GM23338 (cell line): Measurements from ENCODE around the gene SLC4A2.

Experiments used
- CREB1 ChIP-seq: fragments of 250-450 bp; sonication (Bioruptor Pico); IDR thresholded peaks from 2 replicates; pipeline ENCODE4 v1.5.0; 2020; ENCODE audit warnings: low read depth, mild to moderate bottlenecking, moderate library complexity
- EZH2 ChIP-seq: fragments of 200-600 bp; sonication (generic); IDR thresholded peaks from one replicate; pipeline ENCODE4 v1.8.0; 2017; ENCODE audit warnings: antibody characterized with exemption, mild to moderate bottlenecking, low read depth; ENCODE audit not compliant: unreplicated experiment
- EZH2phosphoT487 ChIP-seq: fragments of 200-600 bp; sonication (generic); IDR thresholded peaks from one replicate; pipeline ENCODE4 v1.8.1; 2018; ENCODE audit warnings: antibody characterized with exemption; ENCODE audit not compliant: unreplicated experiment
- JUNB ChIP-seq: IDR thresholded peaks from one replicate; pipeline ENCODE4 v1.6.1; 2016; ENCODE audit warnings: antibody characterized with exemption; ENCODE audit not compliant: unreplicated experiment
- NANOG ChIP-seq: IDR thresholded peaks from 2 replicates; pipeline ENCODE4 v1.6.1; 2016; ENCODE audit warnings: antibody characterized with exemption, borderline replicate concordance
- POLR2AphosphoS5 ChIP-seq: IDR thresholded peaks from 2 replicates; pipeline ENCODE4 v1.6.1; 2016; ENCODE audit warnings: antibody characterized with exemption, low read depth
- REST ChIP-seq: IDR thresholded peaks from one replicate; pipeline ENCODE4 v1.6.1; 2018; ENCODE audit warnings: antibody characterized with exemption; ENCODE audit not compliant: unreplicated experiment
- STAT1 ChIP-seq: IDR thresholded peaks from one replicate; pipeline ENCODE4 v1.6.1; 2016; ENCODE audit warnings: antibody characterized with exemption; ENCODE audit not compliant: unreplicated experiment
- ZNF114 ChIP-seq: fragments of 250-450 bp; sonication (Bioruptor Pico); IDR thresholded peaks from 2 replicates; pipeline ENCODE4 v1.5.0; 2020; ENCODE audit warnings: mild to moderate bottlenecking, moderate library complexity
- ZNF331 ChIP-seq: fragments of 250-450 bp; sonication (Bioruptor Pico); IDR thresholded peaks from 2 replicates; pipeline ENCODE4 v1.5.0; 2020; ENCODE audit warnings: low read depth, mild to moderate bottlenecking, moderate library complexity
- TF ChIP-seq, protein P1 (sequence below), 2 experiments: fragments of 200-600 bp in 1 of 2; sonication (generic) in 1 of 2; conservative IDR thresholded peaks; 2 replicates each; pipeline versions ENCODE4 v1.5.1 to v1.6.1; 2016 to 2017; ENCODE audit warnings: antibody characterized with exemption in 2 of 2, low read depth in 2 of 2, mild to moderate bottlenecking in 2 of 2, moderate library complexity in 1 of 2
- TF ChIP-seq, protein P2 (sequence below): IDR thresholded peaks from 2 replicates; pipeline ENCODE4 v1.6.1; 2016; ENCODE audit warnings: antibody characterized with exemption
- TF ChIP-seq, protein P3 (sequence below): fragments of 250-450 bp; sonication (Bioruptor Pico); IDR thresholded peaks from 2 replicates; pipeline ENCODE4 v1.5.0; 2020; ENCODE audit warnings: mild to moderate bottlenecking, moderate library complexity

GRCh38 chr7:151093748-151094147 is 34.4 kb downstream of the SLC4A2 start:
- TF ChIP-seq, protein P1, sequence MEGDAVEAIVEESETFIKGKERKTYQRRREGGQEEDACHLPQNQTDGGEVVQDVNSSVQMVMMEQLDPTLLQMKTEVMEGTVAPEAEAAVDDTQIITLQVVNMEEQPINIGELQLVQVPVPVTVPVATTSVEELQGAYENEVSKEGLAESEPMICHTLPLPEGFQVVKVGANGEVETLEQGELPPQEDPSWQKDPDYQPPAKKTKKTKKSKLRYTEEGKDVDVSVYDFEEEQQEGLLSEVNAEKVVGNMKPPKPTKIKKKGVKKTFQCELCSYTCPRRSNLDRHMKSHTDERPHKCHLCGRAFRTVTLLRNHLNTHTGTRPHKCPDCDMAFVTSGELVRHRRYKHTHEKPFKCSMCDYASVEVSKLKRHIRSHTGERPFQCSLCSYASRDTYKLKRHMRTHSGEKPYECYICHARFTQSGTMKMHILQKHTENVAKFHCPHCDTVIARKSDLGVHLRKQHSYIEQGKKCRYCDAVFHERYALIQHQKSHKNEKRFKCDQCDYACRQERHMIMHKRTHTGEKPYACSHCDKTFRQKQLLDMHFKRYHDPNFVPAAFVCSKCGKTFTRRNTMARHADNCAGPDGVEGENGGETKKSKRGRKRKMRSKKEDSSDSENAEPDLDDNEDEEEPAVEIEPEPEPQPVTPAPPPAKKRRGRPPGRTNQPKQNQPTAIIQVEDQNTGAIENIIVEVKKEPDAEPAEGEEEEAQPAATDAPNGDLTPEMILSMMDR (conservative IDR thresholded peaks at IDR 0.05; ENCODE audit: low read depth in 2 of 2) = no peak
- no peak for TF ChIP-seq CREB1 (CRISPR knock-in tag)
- no peak for TF ChIP-seq EZH2
- TF ChIP-seq STAT1 = no peak
- TF ChIP-seq NANOG = no peak
- TF ChIP-seq EZH2phosphoT487 = no peak
- no peak for TF ChIP-seq POLR2AphosphoS5
- TF ChIP-seq REST = no peak
- TF ChIP-seq JUNB = no peak
- no peak for TF ChIP-seq ZNF114 (CRISPR knock-in tag)
- TF ChIP-seq, protein P2, sequence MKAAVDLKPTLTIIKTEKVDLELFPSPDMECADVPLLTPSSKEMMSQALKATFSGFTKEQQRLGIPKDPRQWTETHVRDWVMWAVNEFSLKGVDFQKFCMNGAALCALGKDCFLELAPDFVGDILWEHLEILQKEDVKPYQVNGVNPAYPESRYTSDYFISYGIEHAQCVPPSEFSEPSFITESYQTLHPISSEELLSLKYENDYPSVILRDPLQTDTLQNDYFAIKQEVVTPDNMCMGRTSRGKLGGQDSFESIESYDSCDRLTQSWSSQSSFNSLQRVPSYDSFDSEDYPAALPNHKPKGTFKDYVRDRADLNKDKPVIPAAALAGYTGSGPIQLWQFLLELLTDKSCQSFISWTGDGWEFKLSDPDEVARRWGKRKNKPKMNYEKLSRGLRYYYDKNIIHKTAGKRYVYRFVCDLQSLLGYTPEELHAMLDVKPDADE = no peak
- no peak for TF ChIP-seq ZNF331 (CRISPR knock-in tag)
- TF ChIP-seq, protein P3, sequence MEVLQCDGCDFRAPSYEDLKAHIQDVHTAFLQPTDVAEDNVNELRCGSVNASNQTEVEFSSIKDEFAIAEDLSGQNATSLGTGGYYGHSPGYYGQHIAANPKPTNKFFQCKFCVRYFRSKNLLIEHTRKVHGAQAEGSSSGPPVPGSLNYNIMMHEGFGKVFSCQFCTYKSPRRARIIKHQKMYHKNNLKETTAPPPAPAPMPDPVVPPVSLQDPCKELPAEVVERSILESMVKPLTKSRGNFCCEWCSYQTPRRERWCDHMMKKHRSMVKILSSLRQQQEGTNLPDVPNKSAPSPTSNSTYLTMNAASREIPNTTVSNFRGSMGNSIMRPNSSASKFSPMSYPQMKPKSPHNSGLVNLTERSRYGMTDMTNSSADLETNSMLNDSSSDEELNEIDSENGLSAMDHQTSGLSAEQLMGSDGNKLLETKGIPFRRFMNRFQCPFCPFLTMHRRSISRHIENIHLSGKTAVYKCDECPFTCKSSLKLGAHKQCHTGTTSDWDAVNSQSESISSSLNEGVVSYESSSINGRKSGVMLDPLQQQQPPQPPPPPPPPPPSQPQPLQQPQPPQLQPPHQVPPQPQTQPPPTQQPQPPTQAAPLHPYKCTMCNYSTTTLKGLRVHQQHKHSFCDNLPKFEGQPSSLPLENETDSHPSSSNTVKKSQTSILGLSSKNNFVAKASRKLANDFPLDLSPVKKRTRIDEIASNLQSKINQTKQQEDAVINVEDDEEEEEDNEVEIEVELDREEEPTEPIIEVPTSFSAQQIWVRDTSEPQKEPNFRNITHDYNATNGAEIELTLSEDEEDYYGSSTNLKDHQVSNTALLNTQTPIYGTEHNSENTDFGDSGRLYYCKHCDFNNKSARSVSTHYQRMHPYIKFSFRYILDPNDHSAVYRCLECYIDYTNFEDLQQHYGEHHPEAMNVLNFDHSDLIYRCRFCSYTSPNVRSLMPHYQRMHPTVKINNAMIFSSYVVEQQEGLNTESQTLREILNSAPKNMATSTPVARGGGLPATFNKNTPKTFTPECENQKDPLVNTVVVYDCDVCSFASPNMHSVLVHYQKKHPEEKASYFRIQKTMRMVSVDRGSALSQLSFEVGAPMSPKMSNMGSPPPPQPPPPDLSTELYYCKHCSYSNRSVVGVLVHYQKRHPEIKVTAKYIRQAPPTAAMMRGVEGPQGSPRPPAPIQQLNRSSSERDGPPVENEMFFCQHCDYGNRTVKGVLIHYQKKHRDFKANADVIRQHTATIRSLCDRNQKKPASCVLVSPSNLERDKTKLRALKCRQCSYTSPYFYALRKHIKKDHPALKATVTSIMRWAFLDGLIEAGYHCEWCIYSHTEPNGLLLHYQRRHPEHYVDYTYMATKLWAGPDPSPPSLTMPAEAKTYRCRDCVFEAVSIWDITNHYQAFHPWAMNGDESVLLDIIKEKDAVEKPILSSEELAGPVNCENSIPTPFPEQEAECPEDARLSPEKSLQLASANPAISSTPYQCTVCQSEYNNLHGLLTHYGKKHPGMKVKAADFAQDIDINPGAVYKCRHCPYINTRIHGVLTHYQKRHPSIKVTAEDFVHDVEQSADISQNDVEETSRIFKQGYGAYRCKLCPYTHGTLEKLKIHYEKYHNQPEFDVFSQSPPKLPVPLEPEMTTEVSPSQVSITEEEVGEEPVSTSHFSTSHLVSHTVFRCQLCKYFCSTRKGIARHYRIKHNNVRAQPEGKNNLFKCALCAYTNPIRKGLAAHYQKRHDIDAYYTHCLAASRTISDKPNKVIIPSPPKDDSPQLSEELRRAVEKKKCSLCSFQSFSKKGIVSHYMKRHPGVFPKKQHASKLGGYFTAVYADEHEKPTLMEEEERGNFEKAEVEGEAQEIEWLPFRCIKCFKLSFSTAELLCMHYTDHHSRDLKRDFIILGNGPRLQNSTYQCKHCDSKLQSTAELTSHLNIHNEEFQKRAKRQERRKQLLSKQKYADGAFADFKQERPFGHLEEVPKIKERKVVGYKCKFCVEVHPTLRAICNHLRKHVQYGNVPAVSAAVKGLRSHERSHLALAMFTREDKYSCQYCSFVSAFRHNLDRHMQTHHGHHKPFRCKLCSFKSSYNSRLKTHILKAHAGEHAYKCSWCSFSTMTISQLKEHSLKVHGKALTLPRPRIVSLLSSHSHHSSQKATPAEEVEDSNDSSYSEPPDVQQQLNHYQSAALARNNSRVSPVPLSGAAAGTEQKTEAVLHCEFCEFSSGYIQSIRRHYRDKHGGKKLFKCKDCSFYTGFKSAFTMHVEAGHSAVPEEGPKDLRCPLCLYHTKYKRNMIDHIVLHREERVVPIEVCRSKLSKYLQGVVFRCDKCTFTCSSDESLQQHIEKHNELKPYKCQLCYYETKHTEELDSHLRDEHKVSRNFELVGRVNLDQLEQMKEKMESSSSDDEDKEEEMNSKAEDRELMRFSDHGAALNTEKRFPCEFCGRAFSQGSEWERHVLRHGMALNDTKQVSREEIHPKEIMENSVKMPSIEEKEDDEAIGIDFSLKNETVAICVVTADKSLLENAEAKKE (CRISPR knock-in tag) = no peak
